GM19239 (cell line): ENCODE measurements around the gene BSDC1.

Experiments
- DNase-seq: peaks from one replicate; pipeline ENCODE4 v3.0.0; 2011; ENCODE audit warnings: low spot score; ENCODE audit not compliant: insufficient read length
- FAIRE-seq: peaks from 2 replicates; lab custom pipeline; 2011; peaks lifted over from hg19 to GRCh38; lab: Jason Lieb, UNC

Gene BSDC1

DNA sequence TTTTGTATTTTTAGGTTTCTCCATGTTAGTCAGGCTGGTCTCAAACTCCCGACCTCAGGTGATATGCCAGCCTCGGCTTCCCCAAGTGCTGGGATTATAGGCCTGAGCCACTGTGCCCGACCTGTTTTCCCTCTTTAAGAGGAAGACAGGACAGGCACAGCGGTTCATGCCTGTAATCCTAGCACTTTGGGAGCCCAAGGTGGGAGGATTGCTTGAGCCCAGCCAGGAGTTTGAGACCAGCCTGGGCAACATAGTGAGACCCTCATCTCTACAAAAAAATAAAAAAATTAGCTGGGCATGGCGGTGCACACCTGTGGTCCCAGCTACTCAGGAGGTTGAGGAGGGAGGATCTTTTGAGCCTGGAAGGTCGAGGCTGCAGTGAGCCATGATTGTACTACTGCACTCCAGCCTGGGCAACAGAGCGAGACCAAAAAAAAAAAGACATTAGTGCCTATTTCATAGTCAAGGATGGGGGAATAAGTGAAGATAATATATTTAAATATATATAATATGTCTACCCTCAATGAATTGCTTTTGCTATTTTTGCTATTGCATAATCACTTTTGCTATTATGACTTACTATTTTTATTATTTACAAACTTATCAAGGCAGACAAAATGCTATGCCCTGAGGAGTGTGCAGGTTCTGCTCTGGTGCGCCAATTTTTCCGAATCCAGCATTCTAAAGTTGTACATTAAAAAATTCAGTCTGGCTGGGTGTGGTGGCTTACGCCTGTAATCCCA lies 75.9 kb downstream of the BSDC1 start:
- no peak for DNase-seq
- no peak for FAIRE-seq

DNA sequence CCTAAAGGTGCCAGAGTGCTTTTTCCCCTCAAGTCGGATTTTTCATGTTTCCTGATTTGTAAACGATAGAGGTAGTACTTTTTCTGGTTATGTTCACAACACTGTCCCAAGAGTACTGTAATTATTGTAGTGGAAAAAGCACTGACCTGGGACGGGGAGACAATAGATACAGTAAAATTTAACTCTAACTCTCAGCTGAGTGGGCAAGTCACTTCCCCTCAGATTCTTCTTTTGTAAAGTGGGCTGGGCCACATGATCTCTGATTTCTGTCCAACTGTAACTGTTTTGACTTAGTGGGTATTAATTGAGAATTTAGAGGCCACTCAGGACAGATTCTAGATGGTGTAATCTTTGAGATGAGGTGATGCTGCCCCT lies 77.4 kb downstream of the BSDC1 start:
- FAIRE-seq (no peak), DNase-seq (no peak)
